Measurements from ENCODE around the gene HIRA. TPM values are rescaled to one million over a fixed set of nuclear protein-coding genes. Genes with fewer than 3 reads are reported as not detected.
"Not testable (repeated sequence)": the region's sequence is repeated elsewhere in the genome, so short reads cannot be mapped to it uniquely, and the experiment has no call there.

The HIRA gene
- total and polyA plus RNA-seq, 9 donors: 9.6 to 23.4 (median 19.4) TPM

DNA sequence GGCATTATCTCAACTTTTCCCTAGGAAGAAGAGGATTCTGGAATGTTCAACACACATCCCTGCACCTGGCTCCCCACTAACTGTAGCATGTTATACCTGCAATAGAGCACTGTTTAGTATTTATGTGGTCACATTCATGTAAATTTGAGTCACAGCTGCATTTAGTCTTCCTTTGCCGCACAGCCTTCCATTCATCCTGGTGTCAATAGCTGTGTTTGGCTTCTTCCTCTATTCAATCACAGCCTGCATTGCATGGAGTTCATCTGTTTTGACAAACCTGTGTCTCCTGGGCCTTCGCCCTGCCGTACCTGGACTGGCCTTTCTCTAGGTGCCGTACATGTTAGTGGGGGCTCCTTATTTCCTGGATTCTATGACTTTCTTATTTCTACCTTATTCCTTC is 20.0 kb upstream of the HIRA start:
- no peaks in the 10 kb centered on the region for H3K27me3 ChIP-seq (ENCODE audit: control insufficient read depth, insufficient read depth, low read length)
- peaks cover 14% of the 10 kb centered on the region for H3K4me1 ChIP-seq (ENCODE audit: control insufficient read depth, insufficient read depth, low read length)
- no peak for DNase-seq
- 100% methylated on average over 1 of the region's 4 CpGs for WGBS (ENCODE audit: insufficient coverage)
- H3K9me3 ChIP-seq (replicated peaks; ENCODE audit: control insufficient read depth, low read depth, low read length): no peaks in the 10 kb centered on the region
- no peak overlapping the region for H3K27ac ChIP-seq (ENCODE audit: low read length)
- peaks cover 67% of the 10 kb centered on the region for H3K36me3 ChIP-seq (ENCODE audit: control insufficient read depth, insufficient read depth, low read length)
- no peak overlapping the region for H3K4me3 ChIP-seq (ENCODE audit: low read length)

DNA sequence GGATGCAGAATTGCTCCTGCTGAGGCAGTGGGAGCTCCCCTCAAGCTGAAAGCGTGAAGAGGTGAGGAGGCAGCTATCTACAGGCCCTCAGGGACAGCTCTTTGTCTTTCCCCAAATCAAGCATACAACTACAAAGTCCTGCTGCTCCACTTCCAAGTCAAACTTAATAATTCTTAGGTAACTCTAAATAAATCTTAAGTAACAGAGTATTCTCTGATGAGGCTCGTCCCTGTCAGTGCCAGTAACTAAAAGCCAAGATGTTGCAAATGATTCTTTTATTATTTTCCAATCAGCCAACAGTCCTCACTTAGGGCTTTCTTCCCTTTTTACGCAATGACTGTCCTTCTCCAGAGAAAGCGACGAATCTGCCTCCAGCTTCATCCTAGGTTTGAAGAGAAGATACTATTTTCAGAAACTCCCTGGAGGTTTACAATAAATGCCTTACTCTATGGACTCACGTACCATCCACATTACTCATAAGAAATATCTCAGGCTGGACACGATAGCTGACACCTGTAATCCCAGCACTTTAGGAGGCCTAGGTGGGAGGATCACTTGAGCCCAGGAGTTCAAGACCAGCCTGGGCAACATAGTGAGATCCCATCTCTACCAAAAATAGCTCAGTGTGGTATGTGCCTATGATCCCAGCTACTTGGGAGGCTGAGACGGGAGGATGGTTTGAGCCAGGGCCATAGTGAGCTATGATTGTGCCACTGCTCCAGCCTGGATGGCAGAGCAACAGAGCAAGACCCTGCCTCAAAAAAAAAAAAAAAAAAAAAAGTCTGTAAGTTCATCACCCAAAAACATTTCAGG is 19.0 kb upstream of the HIRA start:
- H3K27ac ChIP-seq (ENCODE audit: low read length): no peak overlapping the region
- peaks cover 60% of the 10 kb centered on the region for H3K36me3 ChIP-seq (ENCODE audit: control insufficient read depth, insufficient read depth, low read length)
- peaks cover 18% of the 10 kb centered on the region for H3K4me1 ChIP-seq (ENCODE audit: control insufficient read depth, insufficient read depth, low read length)
- 50% methylated on average over 1 of the region's 8 CpGs for WGBS (ENCODE audit: insufficient coverage)
- H3K27me3 ChIP-seq (ENCODE audit: control insufficient read depth, insufficient read depth, low read length): no peaks in the 10 kb centered on the region
- no peak for DNase-seq
- no peaks in the 10 kb centered on the region for H3K9me3 ChIP-seq (replicated peaks; ENCODE audit: control insufficient read depth, low read depth, low read length)
- H3K4me3 ChIP-seq (ENCODE audit: low read length): no peak overlapping the region

DNA sequence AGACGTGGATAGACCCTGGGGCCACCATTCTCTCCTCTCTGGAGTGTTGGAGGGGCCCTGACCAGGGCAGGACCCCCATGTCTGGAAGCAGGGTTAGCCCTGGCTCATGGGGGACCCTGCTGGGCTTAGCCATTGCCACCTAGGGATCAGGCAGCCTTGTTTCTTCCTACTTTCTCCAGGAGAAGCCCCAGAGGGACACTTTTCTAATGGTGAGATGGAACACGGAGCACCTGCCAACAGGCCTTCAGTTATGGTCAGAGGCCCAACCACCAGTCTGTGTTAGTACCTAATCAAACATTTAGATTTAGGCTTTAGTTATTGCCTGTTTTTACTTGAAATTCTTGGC is 17.9 kb upstream of the HIRA start:
- no peaks in the 10 kb centered on the region for H3K27me3 ChIP-seq (ENCODE audit: control insufficient read depth, insufficient read depth, low read length)
- H3K36me3 ChIP-seq (ENCODE audit: control insufficient read depth, insufficient read depth, low read length): peaks cover 49% of the 10 kb centered on the region
- H3K4me1 ChIP-seq (ENCODE audit: control insufficient read depth, insufficient read depth, low read length): peaks cover 18% of the 10 kb centered on the region
- no peak for DNase-seq
- no peaks in the 10 kb centered on the region for H3K9me3 ChIP-seq (replicated peaks; ENCODE audit: control insufficient read depth, low read depth, low read length)
- H3K27ac ChIP-seq (ENCODE audit: low read length): no peak overlapping the region
- no peak overlapping the region for H3K4me3 ChIP-seq (ENCODE audit: low read length)
- WGBS (ENCODE audit: insufficient coverage): no CpG with 5 or more reads among the region's 2 CpGs

DNA sequence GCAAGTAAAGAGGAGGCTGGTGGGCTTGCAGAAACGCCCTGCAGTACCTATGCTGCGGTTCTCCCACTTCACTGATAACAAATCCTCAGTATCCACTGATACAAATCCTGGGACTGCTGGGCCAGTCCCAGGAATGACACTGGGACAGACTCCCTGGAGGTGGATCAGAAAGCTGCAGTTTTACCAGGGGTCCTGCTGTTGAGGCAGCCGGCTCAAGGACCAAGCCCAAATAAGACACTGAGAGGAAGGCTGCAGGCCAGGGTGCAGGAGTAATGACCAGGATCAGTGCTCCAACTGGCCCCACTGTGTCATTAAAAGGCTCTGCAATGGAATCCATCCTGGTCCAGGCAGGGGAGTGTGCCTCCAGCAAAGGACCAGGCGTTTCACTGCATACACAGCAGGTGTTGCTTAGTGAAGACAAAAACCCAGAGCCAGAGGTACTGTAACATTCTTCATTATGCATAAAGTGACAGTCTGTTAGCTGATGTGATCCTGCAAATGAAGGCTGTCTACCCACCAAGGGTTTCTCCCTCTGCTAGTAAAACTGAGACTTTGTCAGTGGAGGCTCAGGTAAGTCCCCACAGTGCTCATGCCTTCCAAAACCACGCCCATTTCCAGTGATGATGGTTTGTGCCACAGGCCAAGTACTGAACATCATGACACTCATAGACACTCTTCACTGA is 17.3 kb upstream of the HIRA start:
- 51% methylated on average over 2 of the region's 5 CpGs for WGBS (ENCODE audit: insufficient coverage)
- Histone ChIP-seq H3K27ac (ENCODE audit: low read length) (no peak overlapping the region), H3K27me3 (ENCODE audit: control insufficient read depth, insufficient read depth, low read length) (no peaks in the 10 kb centered on the region), H3K4me1 (ENCODE audit: control insufficient read depth, insufficient read depth, low read length) (peaks cover 18% of the 10 kb centered on the region), H3K9me3 (replicated peaks; ENCODE audit: control insufficient read depth, low read depth, low read length) (no peaks in the 10 kb centered on the region), H3K36me3 (ENCODE audit: control insufficient read depth, insufficient read depth, low read length) (peaks cover 49% of the 10 kb centered on the region), H3K4me3 (ENCODE audit: low read length) (no peak overlapping the region)
- no peak for DNase-seq

DNA sequence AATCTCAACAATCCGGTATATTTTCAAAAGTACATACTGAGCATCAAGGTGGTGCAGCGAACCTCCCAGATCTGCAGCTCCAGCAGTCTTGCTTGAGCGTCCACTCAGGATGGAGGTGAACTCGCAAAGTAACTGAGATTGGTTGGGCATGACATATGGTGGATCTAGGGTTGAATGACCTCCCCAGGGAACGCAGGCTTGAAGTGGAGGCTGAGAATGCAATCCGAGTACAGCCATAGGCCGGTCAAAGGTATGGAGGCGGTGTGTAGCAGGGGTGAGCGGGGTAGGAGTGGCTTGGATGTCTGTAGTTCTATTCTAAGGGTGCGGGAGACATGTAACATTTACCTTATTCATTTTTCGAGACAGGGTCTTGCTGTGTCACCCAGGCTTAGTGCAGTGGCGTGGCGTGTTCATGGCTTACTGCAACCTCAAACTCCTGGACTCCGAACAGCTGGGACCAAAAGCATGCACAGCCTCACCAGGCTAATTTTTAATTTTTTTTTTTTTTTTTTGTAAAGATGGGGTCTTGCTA is 16.6 kb upstream of the HIRA start:
- Histone ChIP-seq H3K9me3 (replicated peaks; ENCODE audit: control insufficient read depth, low read depth, low read length) (no peaks in the 10 kb centered on the region), H3K4me1 (ENCODE audit: control insufficient read depth, insufficient read depth, low read length) (peaks cover 18% of the 10 kb centered on the region), H3K27me3 (ENCODE audit: control insufficient read depth, insufficient read depth, low read length) (no peaks in the 10 kb centered on the region), H3K36me3 (ENCODE audit: control insufficient read depth, insufficient read depth, low read length) (peaks cover 47% of the 10 kb centered on the region), H3K4me3 (ENCODE audit: low read length) (peak overlapping the region; percentile 80), H3K27ac (ENCODE audit: low read length) (peak overlapping the region; percentile 89)
- DNase-seq: peak; percentile 84
- 4% methylated on average over 11 of the region's 14 CpGs for WGBS (ENCODE audit: insufficient coverage)

DNA sequence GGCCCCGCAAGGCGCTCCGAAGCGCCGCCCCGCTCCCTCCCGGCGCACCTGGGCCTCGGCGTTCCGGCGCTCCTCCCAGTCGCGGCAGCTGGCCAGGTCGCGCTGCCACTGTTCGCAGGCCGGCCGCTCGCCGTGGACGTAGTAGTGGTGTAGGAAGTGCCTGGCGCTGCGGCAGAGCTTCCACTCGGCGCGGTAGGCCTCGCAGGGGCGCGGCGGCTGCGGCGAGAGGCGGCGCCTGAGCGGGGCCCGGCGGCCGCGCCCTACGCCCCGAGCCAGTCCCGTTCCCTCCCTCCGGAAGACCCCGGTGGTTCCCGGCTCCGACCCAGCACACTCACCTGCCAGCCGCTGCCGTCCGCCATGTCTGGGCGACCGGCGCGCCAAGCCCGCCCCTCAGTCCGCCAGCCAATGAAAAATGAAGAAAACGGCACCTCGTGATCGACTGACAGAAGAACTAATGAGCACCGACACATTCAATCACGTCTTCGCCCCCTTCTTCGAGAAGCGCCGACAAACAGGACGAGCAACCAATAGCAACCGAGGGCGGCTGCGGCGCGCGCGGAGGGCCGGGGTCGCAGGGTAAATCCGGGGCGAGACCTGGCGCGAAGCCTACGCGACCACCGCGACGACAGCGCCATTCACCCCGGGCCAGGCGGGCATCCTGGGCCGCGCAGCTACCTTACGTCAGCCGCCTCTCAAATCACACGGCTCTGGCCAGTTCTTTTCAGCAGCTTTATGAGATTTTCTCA is 16.0 kb upstream of the HIRA start, which contains the start of gene C22orf39:
Gene C22orf39, minus strand, starts transcription at position 382 of the 746 bp plus-strand sequence. Its CDS starts 23 bp downstream, at position 359.
- Histone ChIP-seq H3K9me3 (replicated peaks; ENCODE audit: control insufficient read depth, low read depth, low read length) (no peaks in the 10 kb centered on the region), H3K4me3 (ENCODE audit: low read length) (peak within 1 kb of the TSS; percentile 80), H3K4me1 (ENCODE audit: control insufficient read depth, insufficient read depth, low read length) (peaks cover 18% of the 10 kb centered on the region), H3K36me3 (ENCODE audit: control insufficient read depth, insufficient read depth, low read length) (peaks cover 44% of the 10 kb centered on the region), H3K27me3 (ENCODE audit: control insufficient read depth, insufficient read depth, low read length) (no peaks in the 10 kb centered on the region), H3K27ac (ENCODE audit: low read length) (peak within 1 kb of the TSS; percentile 89)
- under 1% methylated on average over 86 of the region's 92 CpGs for WGBS (ENCODE audit: insufficient coverage)
- peak; percentile 98 for DNase-seq

DNA sequence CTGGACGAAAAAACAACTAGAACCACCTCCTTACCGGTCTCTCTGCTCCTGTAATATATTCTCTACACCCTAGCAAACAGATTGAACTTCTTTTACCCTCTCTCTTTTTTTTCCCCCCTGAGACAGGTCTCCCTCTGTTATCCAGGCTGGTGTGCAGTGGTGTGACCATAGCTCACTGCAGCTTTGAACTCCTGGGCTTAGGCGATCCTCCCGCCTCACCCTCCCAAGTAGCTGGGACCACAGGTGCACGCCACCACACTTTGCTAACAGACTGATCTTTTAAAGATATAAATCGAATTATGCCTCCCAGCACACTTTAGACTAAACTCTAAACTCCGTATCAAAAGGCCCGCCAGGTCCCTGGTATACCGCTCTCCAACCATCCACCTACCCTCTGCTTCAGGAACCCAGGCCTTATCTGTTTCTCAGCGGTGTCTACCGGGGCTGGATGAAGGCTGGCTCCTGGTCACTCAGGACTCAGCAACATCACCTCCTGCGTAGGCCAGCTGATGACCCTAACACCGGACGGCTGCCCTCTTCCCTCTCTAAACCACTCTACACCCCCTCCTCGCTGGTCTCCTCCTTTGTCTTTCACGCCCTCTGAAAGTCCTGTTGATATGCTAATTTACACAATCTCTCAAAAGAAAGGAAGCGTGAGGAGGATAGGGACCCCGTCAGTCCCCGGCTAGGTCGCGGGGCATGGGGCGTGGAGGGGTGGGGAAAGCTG is 15.2 kb upstream of the HIRA start:
- Histone ChIP-seq H3K4me1 (ENCODE audit: control insufficient read depth, insufficient read depth, low read length) (peaks cover 18% of the 10 kb centered on the region), H3K9me3 (replicated peaks; ENCODE audit: control insufficient read depth, low read depth, low read length) (no peaks in the 10 kb centered on the region), H3K4me3 (ENCODE audit: low read length) (peak overlapping the region; percentile 80), H3K27ac (ENCODE audit: low read length) (peak overlapping the region; percentile 71), H3K36me3 (ENCODE audit: control insufficient read depth, insufficient read depth, low read length) (peaks cover 45% of the 10 kb centered on the region), H3K27me3 (ENCODE audit: control insufficient read depth, insufficient read depth, low read length) (no peaks in the 10 kb centered on the region)
- WGBS (ENCODE audit: insufficient coverage): 42% methylated on average over 12 of the region's 22 CpGs
- DNase-seq: no peak

DNA sequence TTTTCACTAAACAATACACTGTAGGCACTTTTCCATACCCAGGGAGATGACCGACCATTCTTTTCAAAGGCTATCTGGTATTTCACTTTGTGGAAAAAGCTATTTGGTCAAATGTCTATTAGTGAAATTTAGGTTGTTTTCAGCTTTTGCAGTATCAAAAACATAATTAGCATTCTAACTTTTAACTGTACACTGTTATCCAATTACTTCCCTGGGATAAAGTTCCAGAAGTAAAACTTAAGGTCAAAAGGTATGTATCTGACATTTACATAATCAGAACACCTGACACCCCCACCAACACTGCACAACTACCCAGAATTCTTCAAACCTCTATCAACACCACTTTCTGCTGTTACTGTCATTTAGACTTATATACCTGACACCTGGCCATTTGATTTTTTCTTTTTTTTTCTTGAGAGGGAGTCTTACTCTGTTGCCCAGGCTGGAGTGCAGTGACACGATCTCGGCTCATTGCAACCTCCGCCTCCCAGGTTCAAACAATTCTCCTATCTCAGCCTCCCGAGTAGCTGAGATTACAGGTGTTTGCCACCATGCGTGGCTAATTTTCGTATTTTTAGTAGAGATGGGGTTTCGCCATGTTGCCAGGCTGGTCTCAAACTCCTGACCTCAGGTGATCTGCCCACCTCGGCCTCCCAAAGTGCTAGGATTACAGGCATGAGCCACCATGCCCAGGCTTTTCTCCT is 13.9 kb upstream of the HIRA start:
- not testable (repeated sequence) for H3K27ac ChIP-seq (ENCODE audit: low read length); H3K4me3 ChIP-seq (ENCODE audit: low read length); H3K9me3 ChIP-seq (replicated peaks; ENCODE audit: control insufficient read depth, low read depth, low read length); H3K27me3 ChIP-seq (ENCODE audit: control insufficient read depth, insufficient read depth, low read length); DNase-seq
- WGBS (ENCODE audit: insufficient coverage): no CpG with 5 or more reads among the region's 9 CpGs
- peaks cover 18% of the 10 kb centered on the region for H3K4me1 ChIP-seq (ENCODE audit: control insufficient read depth, insufficient read depth, low read length)
- H3K36me3 ChIP-seq (ENCODE audit: control insufficient read depth, insufficient read depth, low read length): peaks cover 44% of the 10 kb centered on the region

DNA sequence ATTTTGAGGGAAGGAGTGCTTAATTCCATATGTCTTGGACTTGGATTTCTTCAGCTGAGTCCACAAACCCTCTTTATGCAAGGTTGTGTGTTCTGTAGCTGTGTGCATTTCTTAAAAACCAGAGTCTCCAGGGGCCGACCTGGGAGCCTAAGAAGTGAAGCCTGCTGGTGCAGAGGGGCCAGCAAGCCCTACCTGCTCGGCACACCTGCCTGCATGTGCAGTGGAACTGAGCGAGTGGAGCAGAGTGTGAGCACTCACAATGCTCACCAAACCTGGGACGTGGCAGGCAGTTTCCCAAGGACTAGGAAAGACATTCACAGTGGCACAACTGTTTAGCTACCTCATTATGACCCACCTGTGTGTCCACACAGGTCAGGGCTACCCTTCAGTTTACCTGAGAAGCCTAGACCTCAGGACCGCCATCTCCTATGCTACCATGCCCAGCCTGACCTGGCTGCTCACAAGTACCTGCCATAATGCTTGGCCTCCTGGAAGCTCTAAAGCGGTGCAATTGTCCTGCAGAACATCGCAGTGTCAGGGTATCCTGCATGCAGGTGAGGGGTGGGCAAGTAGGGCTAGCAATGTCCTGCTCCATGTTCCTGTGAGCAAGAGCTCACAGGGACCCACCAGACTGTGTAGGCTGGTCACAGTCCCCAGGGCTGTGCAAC is 12.1 kb upstream of the HIRA start:
- Histone ChIP-seq H3K36me3 (ENCODE audit: control insufficient read depth, insufficient read depth, low read length) (peaks cover 38% of the 10 kb centered on the region), H3K27me3 (ENCODE audit: control insufficient read depth, insufficient read depth, low read length) (no peaks in the 10 kb centered on the region), H3K4me3 (ENCODE audit: low read length) (no peak overlapping the region), H3K9me3 (replicated peaks; ENCODE audit: control insufficient read depth, low read depth, low read length) (no peaks in the 10 kb centered on the region), H3K4me1 (ENCODE audit: control insufficient read depth, insufficient read depth, low read length) (peaks cover 15% of the 10 kb centered on the region), H3K27ac (ENCODE audit: low read length) (no peak overlapping the region)
- WGBS (ENCODE audit: insufficient coverage): 79% methylated on average over 5 of the region's 7 CpGs
- no peak for DNase-seq

Measured in muscle of leg (tissue), 11 donors.